ENCODE data around the gene EGR4.

EGR4 gene

DNA sequence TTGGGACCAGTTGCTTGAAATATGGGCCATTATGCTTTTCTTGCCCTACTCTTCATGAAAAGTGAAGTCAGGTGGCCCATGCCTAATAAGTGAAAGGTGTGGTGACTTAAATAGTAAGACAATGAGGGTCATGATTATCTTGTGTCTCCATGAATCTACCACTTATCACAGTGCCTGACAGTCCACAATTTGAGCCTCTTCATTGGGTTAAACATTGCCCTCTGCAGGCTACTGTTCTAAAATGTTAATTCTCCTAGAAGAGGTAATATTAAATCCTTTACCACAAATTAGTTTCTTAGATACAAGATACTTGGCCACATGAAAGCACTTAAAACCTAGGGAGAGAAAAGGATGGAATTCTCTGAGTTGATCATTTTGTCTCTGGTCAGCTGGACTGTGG, 4.0 kb downstream of the EGR4 start:
- no peak for DNase-seq

DNA sequence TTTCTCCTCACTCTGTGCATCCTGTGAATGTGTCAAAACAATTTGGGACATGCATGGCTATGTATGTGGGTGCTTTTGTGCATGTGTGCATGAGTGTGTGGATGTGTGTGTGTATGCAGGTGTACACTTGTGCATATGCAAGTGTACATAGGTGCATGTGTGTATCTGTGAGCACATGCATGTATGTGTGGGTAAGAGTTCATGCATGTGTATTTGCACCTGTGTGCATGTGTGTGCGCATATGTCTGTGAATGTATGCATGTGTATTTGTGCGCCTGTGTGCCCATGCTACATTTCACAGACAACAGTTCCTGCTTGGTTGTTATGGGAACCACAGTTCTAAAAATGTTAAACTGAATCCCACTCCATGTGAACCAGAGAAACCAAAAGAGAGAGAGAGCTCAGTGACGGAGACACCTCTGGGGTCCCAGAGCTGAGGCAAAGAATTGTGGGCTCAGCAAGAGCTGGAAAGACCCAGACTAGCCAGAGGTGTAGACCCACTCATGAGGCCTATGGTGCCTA, 7.2 kb downstream of the EGR4 start:
- no peak for DNase-seq

GRCh38 chr2:73285159-73285739, 8.1 kb downstream of the EGR4 start:
- DNase-seq: no peak

DNA sequence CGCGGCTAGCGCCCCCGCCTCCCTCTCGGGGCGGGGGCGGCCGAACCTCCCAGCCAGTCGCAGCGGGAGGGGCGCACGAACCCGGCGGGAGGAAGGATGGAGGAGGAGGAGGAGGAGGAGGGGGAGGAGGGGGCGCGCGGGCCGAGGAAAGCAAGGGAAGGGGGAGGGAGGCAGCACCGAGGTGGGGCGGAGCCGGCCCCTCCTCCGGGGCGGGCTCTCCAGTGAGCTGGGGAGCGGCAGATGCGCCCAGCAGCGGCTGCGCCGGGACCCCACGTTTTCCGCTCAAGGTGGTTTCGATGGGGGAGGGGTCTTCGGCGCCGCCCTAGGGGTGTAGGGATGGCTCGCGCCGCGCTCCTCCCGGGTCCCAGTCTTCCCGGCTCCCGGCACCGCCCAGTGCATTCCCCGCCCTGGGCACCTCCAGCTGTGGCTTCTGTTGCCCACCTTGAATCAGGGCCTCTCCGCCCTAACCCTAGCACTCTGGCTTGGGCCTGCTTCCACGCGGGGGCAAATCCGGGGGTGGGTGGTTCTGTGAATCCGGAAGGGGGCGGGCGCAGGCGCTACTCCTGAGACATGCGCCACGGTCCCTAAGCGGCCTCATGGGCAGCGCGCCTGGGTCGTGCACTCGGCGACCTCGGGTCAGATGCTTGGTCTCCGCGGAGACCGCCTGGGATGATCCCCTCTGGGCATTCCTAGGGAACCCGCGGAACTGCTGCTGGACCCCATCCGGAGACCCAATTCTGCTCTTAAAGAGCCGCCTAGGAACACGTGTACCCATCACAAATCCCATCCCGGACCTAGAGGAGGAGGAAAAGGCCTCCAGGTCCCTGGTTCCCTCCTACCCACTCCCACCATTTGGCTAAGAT, 8.8 kb downstream of the EGR4 start, which contains the start of gene FBXO41:
TSS of gene FBXO41 (minus strand) at position 183 of the 863 bp plus-strand sequence. CDS start 14,848 bp downstream, outside the sequence.
- no peak for DNase-seq

- DNase-seq: no peak
Observed at GRCh38 chr2:73283545-73284295, 9.6 kb downstream of the EGR4 start.

GRCh38 chr2:73282924-73283544, 10.3 kb downstream of the EGR4 start:
- no peak for DNase-seq

- no peak for DNase-seq
Observed at GRCh38 chr2:73281244-73281643, 12.1 kb downstream of the EGR4 start.

- DNase-seq: no peak
Observed at GRCh38 chr2:73279852-73280251, 13.5 kb downstream of the EGR4 start.

DNA sequence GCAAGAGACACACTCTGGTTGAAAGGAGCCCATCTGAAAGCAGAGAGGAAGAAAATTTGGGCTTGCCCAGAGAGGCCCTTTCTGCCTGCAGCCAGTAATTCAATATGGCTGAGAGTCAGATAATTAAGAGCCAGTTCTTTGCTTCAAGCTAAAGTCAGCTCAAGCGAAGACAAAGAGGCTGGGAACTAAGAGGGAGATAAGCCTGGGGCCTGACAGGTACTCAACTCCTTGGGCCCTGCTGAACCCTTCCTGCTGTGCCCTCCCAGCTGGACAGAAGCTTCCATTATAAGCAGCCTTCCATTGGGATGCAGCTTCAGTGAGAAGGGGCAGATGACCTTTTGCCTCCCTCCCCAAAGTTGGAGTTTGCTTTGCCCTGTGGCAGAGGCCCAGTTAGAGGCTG, 21.1 kb downstream of the EGR4 start:
- DNase-seq: no peak

DNA sequence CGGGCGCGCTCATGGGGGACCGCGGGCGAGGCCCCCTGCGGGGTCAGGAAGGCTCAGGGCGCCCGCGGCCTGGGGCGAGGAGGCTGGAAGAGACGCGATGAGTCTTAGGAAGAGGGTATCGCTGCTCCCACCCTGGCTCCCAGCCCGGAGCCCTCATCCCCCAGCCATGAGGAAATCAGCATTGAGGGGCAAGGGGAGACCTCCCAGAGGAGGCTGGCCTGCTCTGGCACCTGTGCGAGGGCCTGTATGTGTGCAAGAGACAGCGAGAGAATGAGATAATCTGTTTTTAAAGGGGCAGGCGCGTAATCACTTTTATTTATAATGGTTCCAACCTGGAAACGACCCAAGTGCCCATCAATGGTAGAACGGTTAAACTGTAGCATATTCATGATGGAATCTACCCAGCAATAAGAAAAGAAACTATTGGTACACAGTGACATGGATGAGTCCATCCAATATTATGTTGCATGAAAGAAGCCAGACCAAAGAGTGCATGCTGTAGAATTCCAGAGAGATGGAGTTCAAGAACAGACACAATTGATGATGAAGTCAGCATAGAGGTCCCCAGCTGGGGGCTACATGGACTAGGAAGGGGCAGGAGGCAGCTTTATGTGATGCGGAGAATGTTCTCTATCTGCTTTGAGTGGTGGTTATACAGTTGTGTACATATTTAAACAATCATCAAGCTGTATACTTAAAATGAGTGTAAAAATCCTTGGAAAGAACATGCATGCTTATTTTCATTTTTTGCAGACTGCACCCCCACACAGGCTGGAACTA, 23.5 kb downstream of the EGR4 start:
- DNase-seq: no peak

DNA sequence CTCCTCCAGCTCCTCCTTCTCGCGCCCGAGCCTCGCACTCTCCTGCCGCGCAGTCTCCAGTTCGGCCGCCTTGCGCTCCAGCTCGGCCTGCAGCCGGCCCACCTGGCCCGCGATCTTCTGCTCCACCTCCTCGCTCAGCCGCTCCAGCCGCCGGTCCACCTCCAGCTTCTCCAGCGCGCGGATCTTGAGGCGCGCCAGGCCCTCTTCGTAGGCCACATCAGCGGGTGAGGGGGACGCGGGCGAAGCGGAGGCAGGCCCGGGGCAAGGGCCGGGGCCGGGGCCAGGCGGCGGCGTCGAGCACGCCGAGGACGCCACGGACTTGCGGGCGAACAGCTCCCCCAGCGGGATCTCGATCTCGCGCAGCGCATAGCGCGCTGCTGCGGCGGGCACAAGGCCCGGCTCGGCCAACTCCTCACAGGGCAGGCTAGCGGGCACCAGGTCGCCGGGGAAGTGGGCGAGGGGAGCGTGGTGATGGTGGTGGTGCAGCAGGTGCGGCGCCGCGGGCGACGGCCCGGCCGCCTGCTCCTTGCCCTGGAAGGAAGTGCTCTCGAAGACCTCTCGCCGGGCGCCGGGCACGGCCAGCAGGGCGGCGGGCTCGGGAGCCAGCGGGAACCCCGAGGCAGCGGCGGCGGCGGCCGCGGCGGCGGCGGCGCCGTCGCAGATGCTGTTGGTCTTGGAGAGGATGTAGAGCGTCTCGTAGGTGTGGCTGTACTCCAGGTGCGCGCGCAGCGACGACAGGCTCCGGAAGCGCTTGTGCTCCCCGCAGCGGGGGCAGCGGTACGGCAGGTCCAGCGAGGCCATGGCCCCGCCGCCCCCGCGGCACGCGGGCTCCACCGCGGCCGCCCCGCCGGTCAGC, 24.3 kb downstream of the EGR4 start:
- no peak for DNase-seq

DNA sequence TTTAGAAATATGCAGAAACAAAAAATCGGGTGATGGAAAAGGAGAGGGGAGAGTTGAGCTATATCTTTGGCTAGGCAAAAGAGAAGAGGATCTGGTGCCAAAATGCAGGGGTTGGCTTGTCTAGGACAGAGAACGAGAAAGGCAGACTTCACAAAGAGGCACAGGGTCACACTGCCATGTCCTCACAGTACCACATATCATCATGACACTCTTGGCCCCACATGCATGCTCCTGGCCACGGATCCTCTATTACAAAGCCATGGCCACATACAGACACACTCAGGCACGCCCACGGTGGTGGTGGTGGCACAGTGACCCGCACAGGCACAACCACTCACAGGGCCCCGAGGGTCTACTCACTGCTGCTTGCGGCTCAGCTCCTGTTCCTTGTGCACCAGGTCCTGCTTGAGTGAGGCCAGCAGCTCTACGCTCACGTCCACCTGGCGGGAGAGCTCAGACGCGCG, 24.9 kb downstream of the EGR4 start:
- DNase-seq: no peak

DNA sequence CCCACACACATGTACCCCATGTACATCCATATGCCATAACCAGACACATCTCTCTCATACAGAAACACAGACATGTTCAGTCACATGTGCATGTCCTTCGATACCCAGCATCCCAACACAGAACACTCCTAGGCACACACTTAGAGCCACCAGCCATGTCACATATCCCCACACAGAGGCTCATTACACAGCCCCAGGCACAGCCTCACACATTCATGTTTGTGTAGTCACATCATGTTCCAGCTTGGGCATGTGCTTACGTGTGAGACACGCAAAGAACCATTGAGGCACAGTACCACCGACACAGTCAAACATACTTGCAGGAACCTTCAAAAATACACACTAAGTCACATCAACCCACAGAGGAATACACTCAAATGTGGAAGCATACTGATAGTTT, 26.3 kb downstream of the EGR4 start:
- DNase-seq: no peak

DNA sequence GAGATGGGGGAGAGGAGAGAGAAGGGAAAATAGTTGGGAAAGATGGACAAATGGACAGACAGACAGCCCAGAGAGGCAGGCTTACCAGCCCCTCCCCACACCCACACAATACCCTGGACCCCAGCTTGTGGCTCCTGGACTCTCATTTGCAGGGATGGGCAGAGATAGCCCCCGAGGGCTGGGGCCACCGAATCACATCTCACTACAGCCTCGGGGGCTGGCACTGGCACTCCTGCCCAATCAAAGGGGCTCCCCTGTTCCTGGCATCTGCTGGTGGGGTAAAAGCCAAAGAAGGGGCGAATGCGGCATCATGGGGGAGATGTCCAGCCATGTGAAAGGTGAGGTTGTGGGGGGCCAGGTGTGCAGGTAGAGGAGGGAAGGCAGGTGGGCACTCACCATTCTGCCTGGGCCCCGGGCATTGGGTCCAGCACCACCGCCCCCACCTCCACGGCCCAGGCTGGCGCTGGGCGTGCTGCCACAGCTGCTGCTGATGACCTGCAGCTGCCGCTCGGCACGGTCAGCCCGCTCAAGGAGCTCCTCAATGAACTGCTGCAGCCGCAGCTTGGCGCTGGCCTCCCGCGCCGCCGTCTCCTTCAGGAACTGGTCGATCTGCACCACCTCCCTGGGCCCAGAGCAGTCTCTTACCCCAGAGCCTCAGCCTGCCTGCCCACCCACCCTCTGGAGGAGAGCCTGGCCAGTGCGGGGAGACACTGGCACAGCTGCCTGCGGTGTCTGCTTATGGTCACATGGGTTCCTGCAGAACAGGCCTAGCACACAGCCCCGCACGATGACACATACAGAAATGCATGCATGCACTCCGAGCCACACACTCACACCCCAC, 27.1 kb downstream of the EGR4 start:
- DNase-seq: no peak

- no peak for DNase-seq
Observed at GRCh38 chr2:73265298-73266060, 27.9 kb downstream of the EGR4 start.

DNA sequence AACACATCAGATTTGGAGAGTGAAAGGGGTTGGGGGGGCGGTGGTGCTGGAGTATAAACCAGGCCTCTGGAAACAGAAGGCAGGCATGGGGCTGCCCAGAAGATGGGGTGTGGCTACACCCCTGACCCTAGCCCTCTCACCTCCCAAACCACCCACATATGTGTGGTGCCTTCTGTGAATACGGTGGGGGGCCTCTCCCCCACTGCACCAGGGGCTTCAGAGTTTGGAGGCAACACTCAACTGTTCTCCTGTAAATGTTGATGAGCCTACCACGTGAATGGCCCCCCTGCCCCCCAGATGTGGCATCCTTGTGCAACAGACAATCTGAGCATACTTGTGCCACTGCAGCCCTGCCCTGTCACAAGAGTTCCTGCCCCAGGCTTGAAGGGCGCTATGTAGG, 28.6 kb downstream of the EGR4 start:
- DNase-seq: no peak

GRCh38 chr2:73264332-73264606, 29.1 kb downstream of the EGR4 start:
- no peak for DNase-seq

- DNase-seq: no peak
Observed at GRCh38 chr2:73263540-73264331, 29.6 kb downstream of the EGR4 start.
